SU-DHL-6 (cell line): Measurements from ENCODE around the gene JHY.

ENCODE experiments used
- CTCF ChIP-seq: fragments of 200-600 bp; sonication (generic); IDR thresholded peaks from one replicate; pipeline ENCODE4 v1.5.1; 2017; ENCODE audit warnings: antibody characterized with exemption, mild to moderate bottlenecking, low read length, moderate library complexity; ENCODE audit not compliant: insufficient read depth, poor library complexity, severe bottlenecking
- EZH2phosphoT487 ChIP-seq: fragments of 200-600 bp; sonication (generic), shearing (Covaris generic); conservative IDR thresholded peaks from 2 replicates; pipeline ENCODE4 v1.6.1; 2018; ENCODE audit warnings: mild to moderate bottlenecking, antibody characterized with exemption, low read length, moderate library complexity, mixed read lengths

GRCh38 chr11:122864386-122865115 lies 18.0 kb upstream of the JHY start:
- TF ChIP-seq CTCF: no peak
- no peak for TF ChIP-seq EZH2phosphoT487
